Stomach (tissue), 4 donors: ENCODE measurements around the gene SRP14.

Source experiments
- EP300 ChIP-seq: sonication (generic); formaldehyde crosslinking; IDR thresholded peaks from one replicate; pipeline ENCODE4 v1.6.1; 2017; ENCODE audit warnings: antibody characterized with exemption
- POLR2A ChIP-seq, 4 donors: fragments of 450-650 bp; IDR thresholded peaks; one replicate each; pipeline ENCODE4 v1.6.1; 2016; ENCODE audit warnings: antibody characterized with exemption in 4 of 4, control low read depth in 2 of 4, mild to moderate bottlenecking in 1 of 4, moderate library complexity in 1 of 4
- POLR2AphosphoS5 ChIP-seq, 3 donors: sonication (generic); formaldehyde crosslinking; IDR thresholded peaks; one replicate each; pipeline ENCODE4 v1.6.1; 2016; ENCODE audit warnings: antibody characterized with exemption in 3 of 3
- TF ChIP-seq, protein P1 (sequence below), 7 experiments: fragments of 450-650 bp in 4 of 7; fragments of 200-600 bp in 3 of 7; sonication (generic) in 3 of 7; IDR thresholded peaks; one replicate each; pipeline ENCODE4 v1.5.1; 2016 to 2019; ENCODE audit warnings: antibody characterized with exemption in 7 of 7, control low read depth in 2 of 7, mild to moderate bottlenecking in 1 of 7

GRCh38 chr15:40087991-40088928, 49.3 kb upstream of the SRP14 start:
- TF ChIP-seq POLR2A (IDR thresholded peaks at IDR 0.05) (no peak), POLR2AphosphoS5 (IDR thresholded peaks at IDR 0.05) (no peak), EP300 (no peak)
- TF ChIP-seq, protein P1, sequence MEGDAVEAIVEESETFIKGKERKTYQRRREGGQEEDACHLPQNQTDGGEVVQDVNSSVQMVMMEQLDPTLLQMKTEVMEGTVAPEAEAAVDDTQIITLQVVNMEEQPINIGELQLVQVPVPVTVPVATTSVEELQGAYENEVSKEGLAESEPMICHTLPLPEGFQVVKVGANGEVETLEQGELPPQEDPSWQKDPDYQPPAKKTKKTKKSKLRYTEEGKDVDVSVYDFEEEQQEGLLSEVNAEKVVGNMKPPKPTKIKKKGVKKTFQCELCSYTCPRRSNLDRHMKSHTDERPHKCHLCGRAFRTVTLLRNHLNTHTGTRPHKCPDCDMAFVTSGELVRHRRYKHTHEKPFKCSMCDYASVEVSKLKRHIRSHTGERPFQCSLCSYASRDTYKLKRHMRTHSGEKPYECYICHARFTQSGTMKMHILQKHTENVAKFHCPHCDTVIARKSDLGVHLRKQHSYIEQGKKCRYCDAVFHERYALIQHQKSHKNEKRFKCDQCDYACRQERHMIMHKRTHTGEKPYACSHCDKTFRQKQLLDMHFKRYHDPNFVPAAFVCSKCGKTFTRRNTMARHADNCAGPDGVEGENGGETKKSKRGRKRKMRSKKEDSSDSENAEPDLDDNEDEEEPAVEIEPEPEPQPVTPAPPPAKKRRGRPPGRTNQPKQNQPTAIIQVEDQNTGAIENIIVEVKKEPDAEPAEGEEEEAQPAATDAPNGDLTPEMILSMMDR (IDR thresholded peaks at IDR 0.05) = no peak
